ENCODE measurements around the gene PUS10.

PUS10 gene

GRCh38 chr2:61057562-61057961 lies 39.5 kb upstream of the PUS10 start:
- no peak overlapping the region for H3K9ac ChIP-seq (ENCODE audit: low read depth, low read length)
- no peaks in the 10 kb centered on the region for H4K20me1 ChIP-seq (ENCODE audit: insufficient read depth, low read length)
- H3K36me3 ChIP-seq (ENCODE audit: insufficient read depth, low read length) = peaks cover 13% of the 10 kb centered on the region; the same call in 1 of the 2 replicates
- H3K4me2 ChIP-seq (ENCODE audit: insufficient read depth, low read length) = no peak overlapping the region
- H3K9me3 ChIP-seq (ENCODE audit: insufficient read depth, low read length, severe bottlenecking) = no peaks in the 10 kb centered on the region
- H3K27ac ChIP-seq (ENCODE audit: low read length) = no peak overlapping the region
- DNase-seq = no peak
- no peak for TF ChIP-seq EZH2 (IDR thresholded peaks at IDR 0.05; ENCODE audit: borderline replicate concordance, low read depth, low read length, severe bottlenecking)
- TF ChIP-seq, protein P1, sequence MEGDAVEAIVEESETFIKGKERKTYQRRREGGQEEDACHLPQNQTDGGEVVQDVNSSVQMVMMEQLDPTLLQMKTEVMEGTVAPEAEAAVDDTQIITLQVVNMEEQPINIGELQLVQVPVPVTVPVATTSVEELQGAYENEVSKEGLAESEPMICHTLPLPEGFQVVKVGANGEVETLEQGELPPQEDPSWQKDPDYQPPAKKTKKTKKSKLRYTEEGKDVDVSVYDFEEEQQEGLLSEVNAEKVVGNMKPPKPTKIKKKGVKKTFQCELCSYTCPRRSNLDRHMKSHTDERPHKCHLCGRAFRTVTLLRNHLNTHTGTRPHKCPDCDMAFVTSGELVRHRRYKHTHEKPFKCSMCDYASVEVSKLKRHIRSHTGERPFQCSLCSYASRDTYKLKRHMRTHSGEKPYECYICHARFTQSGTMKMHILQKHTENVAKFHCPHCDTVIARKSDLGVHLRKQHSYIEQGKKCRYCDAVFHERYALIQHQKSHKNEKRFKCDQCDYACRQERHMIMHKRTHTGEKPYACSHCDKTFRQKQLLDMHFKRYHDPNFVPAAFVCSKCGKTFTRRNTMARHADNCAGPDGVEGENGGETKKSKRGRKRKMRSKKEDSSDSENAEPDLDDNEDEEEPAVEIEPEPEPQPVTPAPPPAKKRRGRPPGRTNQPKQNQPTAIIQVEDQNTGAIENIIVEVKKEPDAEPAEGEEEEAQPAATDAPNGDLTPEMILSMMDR (IDR thresholded peaks at IDR 0.05; ENCODE audit: borderline replicate concordance, extremely low read depth, low read length, poor library complexity, severe bottlenecking) = no peak
- ATAC-seq (ENCODE audit: insufficient read depth, low read depth) = no peak
- no peaks in the 10 kb centered on the region for H3K79me2 ChIP-seq (ENCODE audit: insufficient read depth, low read length)
- H3K4me3 ChIP-seq (ENCODE audit: low read depth in 1 of 2, low read length in 2 of 2) = no peak overlapping the region
- H3K27me3 ChIP-seq (ENCODE audit: insufficient read depth, low read length, poor library complexity) = no peaks in the 10 kb centered on the region
- H2AFZ ChIP-seq (ENCODE audit: low read depth, low read length) = no peak overlapping the region
- no peaks in the 10 kb centered on the region for H3K4me1 ChIP-seq (ENCODE audit: insufficient read depth, low read length)

GRCh38 chr2:61055557-61055956 lies 37.5 kb upstream of the PUS10 start:
- H3K79me2 ChIP-seq (ENCODE audit: insufficient read depth, low read length) = no peaks in the 10 kb centered on the region
- ATAC-seq (ENCODE audit: insufficient read depth, low read depth) (no peak), DNase-seq (no peak)
- H3K27ac ChIP-seq (ENCODE audit: low read length) = no peak overlapping the region
- H2AFZ ChIP-seq (ENCODE audit: low read depth, low read length) = no peak overlapping the region
- no peak overlapping the region for H3K4me2 ChIP-seq (ENCODE audit: insufficient read depth, low read length)
- H3K4me3 ChIP-seq (ENCODE audit: low read depth in 1 of 2, low read length in 2 of 2) = no peak overlapping the region
- no peaks in the 10 kb centered on the region for H3K27me3 ChIP-seq (ENCODE audit: insufficient read depth, low read length, poor library complexity)
- TF ChIP-seq, protein P1 (IDR thresholded peaks at IDR 0.05; ENCODE audit: borderline replicate concordance, extremely low read depth, low read length, poor library complexity, severe bottlenecking) = no peak
- no peak for TF ChIP-seq EZH2 (IDR thresholded peaks at IDR 0.05; ENCODE audit: borderline replicate concordance, low read depth, low read length, severe bottlenecking)
- H3K9ac ChIP-seq (ENCODE audit: low read depth, low read length) = no peak overlapping the region
- H3K4me1 ChIP-seq (ENCODE audit: insufficient read depth, low read length) = no peaks in the 10 kb centered on the region
- no peaks in the 10 kb centered on the region for H3K9me3 ChIP-seq (ENCODE audit: insufficient read depth, low read length, severe bottlenecking)
- H3K36me3 ChIP-seq (ENCODE audit: insufficient read depth, low read length) = peaks cover 20% of the 10 kb centered on the region; the same call in 1 of the 2 replicates
- no peaks in the 10 kb centered on the region for H4K20me1 ChIP-seq (ENCODE audit: insufficient read depth, low read length)

- H4K20me1 ChIP-seq (ENCODE audit: insufficient read depth, low read length) = no peaks in the 10 kb centered on the region
- H3K27me3 ChIP-seq (ENCODE audit: insufficient read depth, low read length, poor library complexity) = no peaks in the 10 kb centered on the region
- no peak overlapping the region for H3K4me3 ChIP-seq (ENCODE audit: low read depth in 1 of 2, low read length in 2 of 2)
- no peaks in the 10 kb centered on the region for H3K4me1 ChIP-seq (ENCODE audit: insufficient read depth, low read length)
- peaks cover 45% of the 10 kb centered on the region for H3K36me3 ChIP-seq (ENCODE audit: insufficient read depth, low read length)
- no peaks in the 10 kb centered on the region for H3K9me3 ChIP-seq (ENCODE audit: insufficient read depth, low read length, severe bottlenecking)
- ATAC-seq (ENCODE audit: insufficient read depth, low read depth) (no peak), DNase-seq (no peak)
- no peak overlapping the region for H3K4me2 ChIP-seq (ENCODE audit: insufficient read depth, low read length)
- H3K9ac ChIP-seq (ENCODE audit: low read depth, low read length) = no peak overlapping the region
- H3K27ac ChIP-seq (ENCODE audit: low read length) = no peak overlapping the region
- H3K79me2 ChIP-seq (ENCODE audit: insufficient read depth, low read length) = peaks cover 5% of the 10 kb centered on the region; the same call in 1 of the 2 replicates
- H2AFZ ChIP-seq (ENCODE audit: low read depth, low read length) = no peak overlapping the region
- no peak for TF ChIP-seq EZH2 (IDR thresholded peaks at IDR 0.05; ENCODE audit: borderline replicate concordance, low read depth, low read length, severe bottlenecking)
- TF ChIP-seq, protein P1 (IDR thresholded peaks at IDR 0.05; ENCODE audit: borderline replicate concordance, extremely low read depth, low read length, poor library complexity, severe bottlenecking) = no peak
These were observed 27.9 kb upstream of the PUS10 start for GRCh38 chr2:61045999-61046398.

GRCh38 chr2:61045226-61045625 lies 27.2 kb upstream of the PUS10 start:
- no peak for DNase-seq
- Histone ChIP-seq H3K4me2 (ENCODE audit: insufficient read depth, low read length) (no peak overlapping the region), H3K36me3 (ENCODE audit: insufficient read depth, low read length) (peaks cover 44% of the 10 kb centered on the region), H3K9me3 (ENCODE audit: insufficient read depth, low read length, severe bottlenecking) (no peaks in the 10 kb centered on the region), H2AFZ (ENCODE audit: low read depth, low read length) (no peak overlapping the region), H3K79me2 (ENCODE audit: insufficient read depth, low read length) (peaks cover 5% of the 10 kb centered on the region; the same call in 1 of the 2 replicates), H3K27ac (ENCODE audit: low read length) (no peak overlapping the region), H3K27me3 (ENCODE audit: insufficient read depth, low read length, poor library complexity) (no peaks in the 10 kb centered on the region), H4K20me1 (ENCODE audit: insufficient read depth, low read length) (no peaks in the 10 kb centered on the region), H3K4me3 (ENCODE audit: low read depth in 1 of 2, low read length in 2 of 2) (no peak overlapping the region), H3K4me1 (ENCODE audit: insufficient read depth, low read length) (no peaks in the 10 kb centered on the region), H3K9ac (ENCODE audit: low read depth, low read length) (no peak overlapping the region)
- no peak for ATAC-seq (ENCODE audit: insufficient read depth, low read depth)
- TF ChIP-seq, protein P1 (IDR thresholded peaks at IDR 0.05; ENCODE audit: borderline replicate concordance, extremely low read depth, low read length, poor library complexity, severe bottlenecking) = no peak
- no peak for TF ChIP-seq EZH2 (IDR thresholded peaks at IDR 0.05; ENCODE audit: borderline replicate concordance, low read depth, low read length, severe bottlenecking)

Data from DND-41 (cell line).